ENCODE data around the gene STXBP1. TPM values are rescaled to one million over a fixed set of nuclear protein-coding genes. Genes with fewer than 3 reads are reported as not detected.

Gene STXBP1
- total and polyA plus RNA-seq, 2 experiments from 2014 or later, result 48.6 to 50.4 TPM

GRCh38 chr9:127654619-127655018 lies 42.5 kb downstream of the STXBP1 start (continued):
- TF ChIP-seq CTCF (conservative IDR thresholded peaks at IDR 0.05; ENCODE audit: low read depth in 2 of 2), result no peak
- TF ChIP-seq ZNF114 (CRISPR knock-in tag; IDR thresholded peaks at IDR 0.05), result no peak
- no peak for TF ChIP-seq EZH2 (IDR thresholded peaks at IDR 0.05; ENCODE audit: low read depth, unreplicated experiment)
- TF ChIP-seq POLR2AphosphoS5 (IDR thresholded peaks at IDR 0.05; ENCODE audit: low read depth), result no peak
- no peak for TF ChIP-seq JUNB (IDR thresholded peaks at IDR 0.05; ENCODE audit: unreplicated experiment)

DNA sequence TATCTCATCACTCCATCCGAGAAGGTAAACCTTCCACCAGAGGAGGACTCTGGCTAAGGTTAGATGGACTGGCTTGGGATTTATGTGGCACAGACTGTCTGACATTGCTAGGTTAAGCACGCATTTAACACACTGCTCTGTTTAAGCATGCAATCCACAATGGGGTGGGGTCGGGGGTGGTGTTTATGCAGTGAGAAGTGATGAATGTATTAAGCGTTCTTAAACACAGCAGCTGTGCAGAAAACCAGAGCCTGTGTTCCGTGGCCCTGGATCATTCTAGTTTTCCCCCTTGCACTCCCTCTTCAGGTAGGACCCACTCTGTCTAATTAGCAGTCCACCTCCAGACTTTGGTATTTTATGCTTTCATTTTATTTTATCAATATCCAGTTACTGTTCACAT lies 46.4 kb downstream of the STXBP1 start:
- Mint-ChIP-seq H3K4me1 (peaks cover 24% of the 10 kb centered on the region), H3K9me3 (no peaks in the 10 kb centered on the region), H3K36me3 (ENCODE audit: low read depth) (peaks cover 18% of the 10 kb centered on the region), H3K4me3 (no peak overlapping the region), H3K27me3 (ENCODE audit: insufficient read depth, low read depth, poor library complexity) (no peaks in the 10 kb centered on the region), H3K27ac (peak overlapping the region; percentile 43; the same call in 1 of the 2 replicates)
- Histone ChIP-seq H2AFZ (no peak overlapping the region), H3K4me1 (ENCODE audit: insufficient read depth) (peaks cover 19% of the 10 kb centered on the region), H3K9me2 (ENCODE audit: insufficient read depth) (no peaks in the 10 kb centered on the region), H3K4me2 (no peak overlapping the region), H3K4me3 (no peak overlapping the region), H3K36me3 (ENCODE audit: insufficient read depth) (peaks cover 24% of the 10 kb centered on the region), H3K27me3 (ENCODE audit: insufficient read depth) (no peaks in the 10 kb centered on the region), H3K27ac (ENCODE audit: low read depth) (peak overlapping the region; percentile 28; the same call in 1 of the 2 replicates), H3F3A (replicated peaks; ENCODE audit: low read depth) (peaks cover 16% of the 10 kb centered on the region; the same call in 1 of the 2 replicates), H3K79me2 (replicated peaks; ENCODE audit: insufficient read depth) (no peaks in the 10 kb centered on the region), H4K20me1 (replicated peaks; ENCODE audit: insufficient read depth) (no peaks in the 10 kb centered on the region)
- TF ChIP-seq, protein P1, sequence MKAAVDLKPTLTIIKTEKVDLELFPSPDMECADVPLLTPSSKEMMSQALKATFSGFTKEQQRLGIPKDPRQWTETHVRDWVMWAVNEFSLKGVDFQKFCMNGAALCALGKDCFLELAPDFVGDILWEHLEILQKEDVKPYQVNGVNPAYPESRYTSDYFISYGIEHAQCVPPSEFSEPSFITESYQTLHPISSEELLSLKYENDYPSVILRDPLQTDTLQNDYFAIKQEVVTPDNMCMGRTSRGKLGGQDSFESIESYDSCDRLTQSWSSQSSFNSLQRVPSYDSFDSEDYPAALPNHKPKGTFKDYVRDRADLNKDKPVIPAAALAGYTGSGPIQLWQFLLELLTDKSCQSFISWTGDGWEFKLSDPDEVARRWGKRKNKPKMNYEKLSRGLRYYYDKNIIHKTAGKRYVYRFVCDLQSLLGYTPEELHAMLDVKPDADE (IDR thresholded peaks at IDR 0.05), result no peak
- TF ChIP-seq EZH2 (IDR thresholded peaks at IDR 0.05; ENCODE audit: low read depth, unreplicated experiment), result no peak
- ATAC-seq (no peak), DNase-seq (ENCODE audit: low spot score) (no peak)

DNA sequence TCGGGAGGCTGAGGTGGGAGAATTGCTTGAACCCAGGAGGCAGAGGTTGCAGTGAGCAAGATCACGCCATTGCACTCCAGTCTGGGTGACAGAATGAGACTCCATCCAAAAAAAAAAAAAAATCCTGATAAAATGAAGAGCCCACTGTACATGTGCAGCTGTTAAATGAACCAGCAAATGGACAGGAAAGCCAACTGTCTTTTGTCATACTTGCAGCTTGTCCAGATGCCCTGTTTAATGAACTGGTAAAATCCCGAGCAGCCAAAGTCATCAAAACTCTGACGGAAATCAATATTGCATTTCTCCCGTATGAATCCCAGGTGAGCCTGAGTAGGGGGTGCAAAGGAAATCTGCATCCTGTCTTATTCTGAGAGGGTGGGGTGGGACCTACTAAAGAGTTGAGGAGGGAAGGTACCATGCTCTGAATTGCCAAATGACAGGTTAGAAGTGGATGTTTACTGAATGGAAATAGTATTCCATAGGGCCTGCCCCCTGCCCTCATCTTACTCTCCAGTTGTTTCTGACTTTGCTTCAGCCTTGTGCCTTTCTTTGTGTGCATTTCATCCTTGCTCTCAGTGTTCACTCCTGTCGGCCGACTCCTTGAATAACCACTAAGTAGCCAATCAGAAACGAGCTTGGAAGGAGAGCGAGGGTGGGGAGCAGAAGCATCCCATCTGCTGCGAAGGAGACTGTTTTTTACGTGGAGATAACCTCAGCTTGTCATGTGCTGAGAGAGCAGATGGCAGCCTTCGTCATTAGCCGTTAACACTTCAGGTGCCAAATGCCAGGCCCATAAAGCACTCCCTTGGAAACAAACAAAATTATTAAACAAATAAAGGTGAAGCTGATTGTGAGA lies 49.0 kb downstream of the STXBP1 start:
- H3F3A ChIP-seq (replicated peaks; ENCODE audit: low read depth), result 0 out of 2 replicates have a peak, but pooled peaks cover 5% of the 10 kb centered on the region
- no peaks in the 10 kb centered on the region for H3K4me1 ChIP-seq (ENCODE audit: insufficient read depth)
- Mint-ChIP-seq H3K27me3 (ENCODE audit: insufficient read depth, low read depth, poor library complexity) (no peaks in the 10 kb centered on the region), H3K4me1 (peaks cover 4% of the 10 kb centered on the region; the same call in 2 of the 3 replicates), H3K27ac (no peak overlapping the region), H3K36me3 (ENCODE audit: low read depth) (peaks cover 36% of the 10 kb centered on the region), H3K4me3 (no peak overlapping the region), H3K9me3 (no peaks in the 10 kb centered on the region)
- no peak overlapping the region for H3K4me2 ChIP-seq
- H3K36me3 ChIP-seq (ENCODE audit: insufficient read depth), result peaks cover 32% of the 10 kb centered on the region
- H3K27ac ChIP-seq (ENCODE audit: low read depth), result no peak overlapping the region
- H3K4me3 ChIP-seq, result no peak overlapping the region
- peak; percentile 49 for DNase-seq (ENCODE audit: low spot score)
- peak; percentile 48 for ATAC-seq
- no peak for TF ChIP-seq ZNF114 (CRISPR knock-in tag; IDR thresholded peaks at IDR 0.05)
- H2AFZ ChIP-seq, result no peak overlapping the region
- H3K27me3 ChIP-seq (ENCODE audit: insufficient read depth), result no peaks in the 10 kb centered on the region
- H4K20me1 ChIP-seq (replicated peaks; ENCODE audit: insufficient read depth), result no peaks in the 10 kb centered on the region; the same call in 1 of the 2 replicates
- no peaks in the 10 kb centered on the region for H3K9me2 ChIP-seq (ENCODE audit: insufficient read depth)
- no peaks in the 10 kb centered on the region for H3K79me2 ChIP-seq (replicated peaks; ENCODE audit: insufficient read depth)

Measured in GM23338 (cell line).